HG03378 (cell line): ENCODE results near the gene MKNK1.

Experiments used
- ATAC-seq: cut with Tn5 transposase; IDR thresholded peaks from one replicate; pipeline ENCODE4 v1.9.1; 2021; ENCODE audit warnings: mild to moderate bottlenecking, moderate library complexity; ENCODE audit not compliant: unreplicated experiment

Gene MKNK1

GRCh38 chr1:46619656-46620258, 15.7 kb upstream of the MKNK1 start:
- no peak for ATAC-seq

DNA sequence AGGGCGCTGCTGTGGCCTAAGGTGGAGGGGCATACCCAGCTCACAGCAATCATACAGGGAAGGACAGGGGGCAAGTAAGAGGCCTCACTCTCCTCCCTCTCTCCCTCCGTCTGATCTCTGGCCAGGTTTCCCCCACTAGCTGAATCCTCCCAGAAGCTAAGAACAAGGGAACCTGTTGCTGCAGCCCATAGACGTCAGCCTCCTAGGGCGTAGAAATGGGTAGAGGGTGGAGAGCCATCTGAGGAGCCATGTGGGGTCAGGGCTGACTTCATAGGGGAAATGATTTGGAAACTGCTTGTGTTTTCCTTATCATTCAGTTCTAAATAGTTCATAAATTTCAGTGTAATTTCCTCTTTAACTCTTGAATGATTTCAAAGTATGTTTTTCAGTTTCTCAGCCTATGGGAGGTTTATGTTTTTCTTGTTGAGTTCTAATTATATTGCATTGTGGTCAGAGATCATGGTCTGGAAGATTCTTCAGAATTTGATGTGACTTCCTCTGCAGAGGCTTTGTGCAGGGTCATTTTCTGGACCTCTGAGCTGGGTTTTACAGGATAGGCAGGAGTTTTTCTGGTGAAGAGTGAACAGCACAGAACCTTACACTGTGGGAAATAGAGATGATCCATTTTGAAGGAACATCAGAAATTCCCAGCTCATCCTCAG, 14.8 kb upstream of the MKNK1 start:
- no peak for ATAC-seq

DNA sequence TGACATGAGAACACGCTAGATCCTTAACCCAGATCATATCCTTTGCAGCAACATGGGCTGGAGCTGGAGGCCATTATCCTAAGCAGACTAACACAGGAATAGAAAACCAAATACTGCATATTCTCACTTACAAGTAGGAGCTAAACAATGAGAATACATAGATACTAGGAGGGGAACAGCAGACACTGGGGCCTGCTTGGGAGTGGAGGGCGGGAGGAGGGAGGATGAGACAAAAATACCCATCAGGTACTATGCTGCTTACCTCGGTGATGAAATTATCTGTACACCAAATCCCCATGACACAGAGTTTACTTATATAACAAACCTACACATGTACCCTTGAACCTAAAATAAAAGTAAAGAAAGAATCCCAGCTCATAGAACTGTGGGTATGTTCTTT, 13.8 kb upstream of the MKNK1 start:
- no peak for ATAC-seq

DNA sequence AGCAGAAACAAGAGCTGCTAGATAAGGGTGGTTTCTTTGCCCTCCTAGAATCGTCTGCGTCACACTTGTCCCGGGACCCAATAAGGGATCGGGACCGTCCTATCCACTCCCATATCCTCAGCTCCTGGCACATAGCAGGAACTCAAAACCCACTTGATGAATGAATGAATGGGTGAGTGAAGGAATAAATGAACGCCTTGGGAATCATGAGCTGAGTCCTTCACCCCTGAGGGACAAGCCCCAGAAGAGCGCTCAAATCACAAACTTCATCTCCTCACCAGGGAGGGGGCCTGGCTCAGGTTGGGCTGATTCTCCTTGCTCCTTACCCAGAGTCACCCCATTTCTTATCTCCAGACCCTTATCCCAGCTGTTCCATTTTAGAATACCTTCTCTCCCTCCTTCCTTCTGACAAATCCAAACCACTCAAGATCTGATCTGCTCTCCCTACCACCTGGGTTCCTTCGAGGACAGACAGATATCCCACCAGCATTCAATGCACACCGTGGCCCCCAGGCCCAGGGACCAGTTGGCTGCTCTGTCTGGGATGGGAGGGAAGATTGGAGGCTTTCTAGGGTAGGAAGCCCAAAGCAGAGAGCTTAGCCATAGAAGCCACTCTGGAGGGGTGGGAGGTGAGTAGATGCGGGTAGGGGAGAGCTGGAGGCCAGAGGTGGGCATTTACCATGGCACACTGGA, 13.2 kb upstream of the MKNK1 start:
- no peak for ATAC-seq

DNA sequence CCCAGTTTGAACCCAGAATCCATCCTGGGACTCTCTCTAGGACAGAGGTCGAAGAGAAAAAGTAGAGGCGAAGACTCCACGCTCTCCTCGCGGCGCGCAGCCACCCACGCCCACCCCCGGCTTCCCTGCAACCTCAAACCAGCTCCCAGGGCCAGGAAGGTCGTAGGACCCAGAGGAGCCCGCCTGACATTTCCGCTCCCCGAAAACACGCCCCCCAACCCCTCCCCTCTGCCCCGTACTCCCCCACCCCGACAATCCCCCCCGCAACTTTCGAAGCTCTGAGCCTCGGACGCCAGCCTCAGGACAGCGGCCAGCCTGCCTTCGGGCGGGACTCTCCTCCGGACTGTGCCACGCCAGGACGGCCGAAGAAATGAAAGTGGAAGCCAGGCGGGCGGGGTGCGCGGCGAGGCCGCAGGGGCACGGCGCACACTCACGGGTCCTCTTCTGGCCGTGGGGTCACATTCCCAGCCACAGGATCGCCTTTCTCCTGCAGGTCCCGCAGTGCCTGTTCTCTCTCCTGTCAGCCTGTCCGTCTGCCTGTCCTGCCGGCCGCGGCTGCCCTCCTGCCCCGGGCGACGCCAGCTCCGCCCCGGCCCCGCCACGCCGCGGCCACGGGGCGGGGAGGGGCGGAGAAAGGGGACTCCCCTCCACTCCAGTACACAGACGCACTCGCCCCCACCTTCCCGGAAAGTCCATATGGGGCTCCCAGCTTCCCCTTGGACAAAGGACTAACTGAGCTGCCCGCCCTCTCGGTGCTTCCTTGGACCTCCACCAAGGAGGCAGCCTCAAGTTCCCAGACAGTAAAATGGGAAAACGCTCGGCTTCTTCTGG, 12.4 kb upstream of the MKNK1 start, which contains the start of gene MOB3C:
MOB3C (minus strand) TSS at position 535 of the 831 bp plus-strand sequence. CDS start 3,490 bp downstream, outside the sequence.
- peak; percentile 49 for ATAC-seq

DNA sequence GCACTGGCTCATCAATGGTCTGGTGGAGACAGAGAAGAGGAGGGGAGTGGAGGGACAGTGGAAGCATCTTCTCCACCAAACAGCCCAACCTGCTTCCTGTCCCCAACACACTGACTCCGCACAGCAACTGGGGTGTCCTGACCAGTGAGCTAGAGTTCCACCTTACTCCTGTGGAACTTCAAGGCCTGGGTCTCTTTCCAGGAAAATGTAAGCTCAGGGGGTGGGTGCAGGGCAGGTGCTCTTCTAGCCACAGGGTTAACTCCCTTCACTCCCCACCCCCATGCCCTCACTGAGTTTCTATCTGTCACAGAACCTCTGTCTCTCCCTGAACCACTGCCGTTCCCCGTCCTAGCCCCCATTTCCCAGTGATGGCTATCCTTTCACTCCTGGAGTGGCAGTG, 11.7 kb upstream of the MKNK1 start:
- ATAC-seq = peak; percentile 5

DNA sequence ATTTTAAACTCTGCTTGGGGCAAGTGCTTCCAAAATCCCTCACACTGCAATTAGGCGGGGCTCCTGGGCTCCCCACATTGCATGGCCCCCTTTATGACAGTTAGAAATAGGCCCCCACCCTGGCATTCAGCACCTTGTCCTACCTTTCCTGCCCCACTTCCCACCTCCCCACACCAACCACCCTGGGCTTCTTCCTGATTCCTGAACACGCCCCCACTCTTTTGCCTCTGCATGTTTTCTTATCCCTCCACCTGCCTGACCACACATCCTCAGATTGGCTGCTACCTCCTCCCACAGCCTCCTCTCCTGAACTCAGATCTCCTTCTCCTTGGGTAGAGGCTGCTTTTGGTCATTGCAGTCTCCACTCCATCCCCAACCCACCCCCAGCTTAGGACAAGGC, 11.0 kb upstream of the MKNK1 start:
- ATAC-seq = no peak

DNA sequence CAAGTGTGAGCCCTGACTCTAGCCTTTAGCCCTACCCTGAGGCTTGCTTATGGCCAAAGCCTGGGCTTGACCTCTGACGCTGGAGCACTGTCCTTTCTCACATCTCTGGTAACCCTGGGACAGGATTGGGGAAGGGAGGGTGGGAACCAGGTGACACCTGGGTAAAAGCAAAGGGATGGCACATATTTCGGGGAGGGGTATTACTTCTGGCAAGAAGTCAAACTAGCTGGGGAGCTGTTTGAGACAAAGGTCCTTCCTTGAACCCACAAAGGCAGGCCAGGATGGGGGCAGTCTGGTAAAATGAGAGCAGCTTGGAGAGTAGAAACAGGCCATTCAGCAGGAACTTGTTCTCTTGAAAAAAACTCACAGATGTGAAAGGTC, 10.5 kb upstream of the MKNK1 start:
- no peak for ATAC-seq

- ATAC-seq = peak; percentile 35
Observed at GRCh38 chr1:46613661-46614603, 9.9 kb upstream of the MKNK1 start.

GRCh38 chr1:46612937-46613660, 9.0 kb upstream of the MKNK1 start:
- ATAC-seq = no peak

- no peak for ATAC-seq
Observed at GRCh38 chr1:46611691-46612221, 7.7 kb upstream of the MKNK1 start.

- no peak for ATAC-seq
Observed at GRCh38 chr1:46607345-46608130, 3.5 kb upstream of the MKNK1 start.

GRCh38 chr1:46606255-46606965, 2.3 kb upstream of the MKNK1 start:
- no peak for ATAC-seq

DNA sequence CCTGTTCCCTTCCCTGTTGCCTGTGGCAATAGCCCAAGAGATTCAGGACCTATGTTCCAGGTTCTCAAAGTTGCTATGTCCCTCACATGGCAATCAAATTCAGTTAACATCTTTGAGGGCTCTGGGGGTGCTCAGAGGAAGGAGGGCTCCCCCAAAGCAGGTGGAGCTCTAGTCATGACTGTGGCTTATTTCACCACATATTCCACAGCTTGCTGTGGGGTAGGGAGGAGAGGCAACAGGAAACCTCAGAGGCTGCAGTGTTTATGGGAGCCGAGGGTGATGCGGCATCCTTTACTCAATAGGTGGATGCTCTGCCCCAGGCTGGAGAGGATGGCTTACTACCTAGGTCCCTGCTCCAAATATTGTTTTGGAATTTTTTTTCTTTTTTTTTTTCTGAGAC, 1.2 kb upstream of the MKNK1 start:
- no peak for ATAC-seq

DNA sequence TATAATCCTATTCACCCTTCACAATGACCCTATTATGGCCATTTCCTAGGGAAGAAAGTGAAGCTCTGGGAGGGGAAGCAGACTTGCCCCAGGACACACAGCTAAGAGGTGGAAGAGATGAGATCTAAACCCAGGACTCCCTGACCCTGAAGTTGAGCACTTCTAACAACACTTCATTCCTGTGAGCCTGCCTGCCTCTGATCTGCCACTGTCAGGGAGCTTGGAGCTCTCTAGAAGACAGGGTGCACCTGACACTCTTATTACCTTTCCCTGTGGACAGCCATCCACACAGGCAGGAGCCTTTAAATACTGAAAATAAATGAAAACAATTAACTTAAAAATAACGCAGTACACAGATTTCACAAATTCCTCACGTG, 599 bp downstream of the MKNK1 start:
- no peak for ATAC-seq

- ATAC-seq = no peak
Observed at GRCh38 chr1:46601257-46602007, 2.6 kb downstream of the MKNK1 start.
